GM19455 (cell line): Measurements from ENCODE around the gene MYRIP.
"Not testable (repeated sequence)": the region's sequence is repeated elsewhere in the genome, so short reads cannot be mapped to it uniquely, and the experiment has no call there.

ENCODE experiments used
- ATAC-seq: cut with Tn5 transposase; IDR thresholded peaks from one replicate; pipeline ENCODE4 v1.9.1; 2021; ENCODE audit not compliant: unreplicated experiment

MYRIP gene

DNA sequence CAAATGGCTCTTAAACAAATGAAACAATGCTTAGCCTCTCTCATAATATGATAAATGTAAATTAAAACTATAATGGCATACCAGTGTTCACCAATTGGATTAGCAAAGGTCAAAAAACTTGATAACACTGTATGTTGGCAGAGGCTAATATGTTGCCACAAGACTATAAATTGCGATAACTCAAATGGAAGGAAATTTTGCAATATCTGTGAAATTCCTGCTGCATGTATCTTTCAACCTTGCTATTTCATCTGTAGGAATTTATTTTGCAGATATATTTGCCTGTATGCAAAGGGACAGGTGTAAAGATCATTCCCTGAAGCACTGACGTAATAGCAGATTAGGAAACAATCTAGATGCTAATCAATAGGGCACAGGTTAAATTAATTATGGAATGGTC, 308.7 kb downstream of the MYRIP start:
- no peak for ATAC-seq

DNA sequence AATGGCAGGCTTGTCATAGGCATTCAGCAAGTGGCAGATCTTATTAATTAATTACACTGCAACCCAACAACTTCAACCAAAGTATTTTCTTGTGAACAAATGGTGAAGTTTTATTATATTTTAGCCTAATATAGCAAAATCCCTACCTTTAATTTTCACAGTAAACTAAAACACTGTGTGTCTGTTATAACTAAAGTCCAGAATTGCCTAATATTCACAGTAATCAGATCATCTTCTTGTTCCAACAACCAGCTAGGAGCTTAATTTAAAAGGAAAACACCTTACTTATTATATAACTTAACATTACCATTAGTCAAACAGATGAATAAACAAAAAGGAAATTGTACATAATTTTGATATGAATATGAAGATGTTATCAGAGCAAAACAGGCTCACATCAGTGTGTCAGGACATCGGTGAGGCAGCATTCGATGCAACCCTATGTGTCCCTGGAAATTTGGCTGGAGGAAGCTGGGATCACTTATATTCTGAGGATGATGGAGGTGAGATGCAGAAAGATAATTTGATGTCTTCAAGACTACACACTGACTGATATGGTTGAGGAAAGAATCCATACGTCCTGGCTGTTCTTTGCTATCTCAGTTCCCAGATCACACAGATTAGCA, 310.8 kb downstream of the MYRIP start:
- ATAC-seq, result no peak

GRCh38 chr3:40120806-40121205, 311.4 kb downstream of the MYRIP start:
- no peak for ATAC-seq

- ATAC-seq, result no peak
Measured at GRCh38 chr3:40124918-40125317, 315.5 kb downstream of the MYRIP start.

- no peak for ATAC-seq
Measured at GRCh38 chr3:40128166-40128565, 318.8 kb downstream of the MYRIP start.

DNA sequence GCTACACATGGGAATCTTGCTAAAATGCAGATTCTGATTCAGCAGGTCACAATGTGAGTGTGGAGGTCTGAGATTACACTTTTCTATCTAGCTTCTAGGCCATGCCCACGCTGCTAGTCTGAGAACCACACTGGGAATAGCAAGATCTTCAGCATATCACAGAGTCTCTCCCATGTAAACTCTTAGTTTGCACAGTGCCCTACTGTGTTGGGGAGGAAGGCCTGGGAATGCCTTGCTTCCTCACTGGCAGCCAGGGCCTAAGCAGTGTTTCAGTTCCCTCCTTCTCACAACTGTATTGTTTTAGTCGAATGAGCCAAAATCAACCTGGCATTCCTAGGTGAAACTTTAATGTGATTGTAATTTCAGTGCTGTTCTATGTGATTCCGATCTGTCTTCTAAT, 320.1 kb downstream of the MYRIP start:
- no peak for ATAC-seq

DNA sequence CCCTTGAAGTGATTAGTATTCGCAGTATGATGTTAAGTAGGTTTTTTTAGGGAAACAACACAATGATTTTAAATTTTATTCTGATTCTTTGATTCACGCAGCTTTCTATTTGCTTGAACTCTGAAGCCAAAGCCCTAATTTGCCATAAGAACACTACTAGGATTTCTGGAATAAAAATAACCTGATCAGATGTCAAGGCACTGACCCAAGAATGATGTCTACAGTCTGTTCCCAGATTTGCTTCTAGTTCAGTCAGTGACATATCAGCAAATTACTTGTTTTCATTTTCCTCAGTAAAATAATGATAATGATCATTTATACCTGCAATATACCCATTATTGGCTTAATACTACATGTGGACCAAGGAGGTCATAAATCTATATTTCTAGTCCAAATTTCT, 320.6 kb downstream of the MYRIP start:
- no peak for ATAC-seq

DNA sequence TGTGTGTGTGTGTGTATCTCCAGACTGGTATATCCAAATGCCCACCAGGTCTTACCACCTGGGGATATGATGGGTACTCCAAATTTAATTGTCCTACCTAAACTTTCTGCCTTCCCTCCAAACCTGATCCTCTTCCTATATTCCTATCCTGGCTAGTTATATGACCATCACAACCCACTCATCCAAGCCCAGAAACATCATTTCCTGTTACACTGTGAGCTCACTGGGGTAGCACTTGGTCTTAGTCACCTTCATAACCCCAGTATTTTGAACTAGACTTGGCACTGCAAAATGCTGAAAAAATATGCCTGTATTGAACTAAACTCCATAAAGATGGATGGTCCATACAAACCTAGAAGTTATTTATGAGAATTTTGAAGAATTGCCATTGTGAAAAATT, 321.3 kb downstream of the MYRIP start:
- ATAC-seq, result no peak

DNA sequence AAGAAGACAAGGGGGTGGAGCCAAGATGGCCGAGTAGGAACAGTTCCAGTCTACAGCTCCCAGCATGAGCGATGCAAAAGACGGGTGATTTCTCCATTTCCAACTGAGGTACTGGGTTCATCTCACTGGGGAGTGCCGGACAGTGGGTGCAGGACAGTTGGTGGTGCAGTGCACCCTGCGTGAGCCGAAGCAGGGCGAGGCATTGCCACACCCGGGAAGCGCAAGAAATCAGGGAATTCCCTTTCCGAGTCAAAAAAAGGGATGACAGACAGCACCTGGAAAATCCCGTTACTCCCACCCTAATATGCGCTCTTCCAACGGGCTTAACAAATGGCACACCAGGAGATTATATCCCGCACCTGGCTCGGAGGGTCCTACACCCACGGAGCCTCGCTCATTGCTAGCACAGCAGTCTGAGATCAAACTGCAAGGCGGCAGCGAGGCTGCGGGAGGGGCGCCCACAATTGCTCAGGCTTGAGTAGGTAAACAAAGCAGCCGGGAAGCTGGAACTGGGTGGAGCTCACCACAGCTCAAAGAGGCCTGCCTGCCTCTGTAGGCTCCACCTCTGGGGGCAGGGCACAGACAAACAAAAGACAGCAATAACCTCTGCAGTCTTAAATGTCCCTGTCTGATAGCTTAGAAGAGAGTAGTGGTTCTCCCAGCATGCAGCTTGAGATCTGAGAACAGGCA, 324.6 kb downstream of the MYRIP start:
- not testable (repeated sequence) for ATAC-seq

GRCh38 chr3:40137591-40138295, 328.3 kb downstream of the MYRIP start:
- no peak for ATAC-seq

DNA sequence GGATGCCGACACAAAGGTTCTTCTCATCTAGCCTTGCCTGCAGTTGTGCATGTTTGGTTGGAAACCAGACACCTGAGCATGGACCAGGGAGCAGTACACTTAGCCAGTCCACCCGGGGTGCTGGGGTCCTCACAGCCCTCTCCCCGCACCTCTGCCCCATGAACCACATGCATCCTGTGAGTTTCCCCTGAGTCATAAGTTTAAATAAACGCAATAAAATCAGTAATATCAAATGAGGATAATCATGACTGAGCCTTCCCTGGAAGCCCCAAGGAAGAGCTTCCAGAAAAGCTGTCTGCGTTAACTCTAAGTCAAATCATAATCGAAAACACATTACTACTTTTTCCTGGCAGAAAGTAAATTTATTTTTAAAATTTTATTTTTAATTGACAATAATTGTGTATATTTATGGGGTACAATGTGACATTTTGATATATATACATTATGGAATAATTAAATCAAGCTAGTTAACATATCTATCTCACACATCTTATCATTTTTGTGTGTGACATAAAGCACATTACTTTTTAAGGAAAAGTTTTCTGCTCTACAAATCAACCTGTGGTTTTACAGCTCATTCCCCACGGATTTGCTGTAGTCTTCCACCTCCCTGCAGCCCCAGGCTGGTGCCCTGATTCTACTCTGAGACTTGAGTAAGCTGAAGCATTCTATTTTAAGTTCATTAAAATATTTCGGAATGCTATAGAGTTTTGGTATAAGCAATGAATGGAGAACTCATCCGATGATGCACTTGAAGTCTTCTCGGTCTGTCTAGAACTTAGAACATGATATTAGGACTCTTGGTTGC, 334.1 kb downstream of the MYRIP start:
- no peak for ATAC-seq

DNA sequence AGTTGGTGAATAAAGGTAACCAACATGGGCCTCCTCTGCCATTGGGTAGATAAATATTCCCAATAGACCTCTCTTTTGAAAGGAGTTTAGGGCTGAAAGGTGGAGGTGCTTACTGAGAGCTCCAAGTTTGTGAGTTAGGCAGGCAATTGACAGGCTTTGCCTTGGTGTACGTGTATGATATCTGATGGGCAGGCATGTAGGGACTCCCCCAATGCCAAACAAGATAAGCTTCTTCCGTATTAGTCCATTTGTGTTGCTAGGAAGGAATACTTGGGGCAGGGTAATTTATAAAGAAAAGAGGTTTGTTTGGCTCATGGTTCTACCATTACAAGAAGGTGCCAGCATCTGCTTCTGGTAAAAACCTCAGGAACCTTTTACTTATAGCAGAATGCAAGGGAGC, 339.4 kb downstream of the MYRIP start:
- no peak for ATAC-seq

- ATAC-seq, result no peak
Measured at GRCh38 chr3:40152482-40153133, 343.2 kb downstream of the MYRIP start.

DNA sequence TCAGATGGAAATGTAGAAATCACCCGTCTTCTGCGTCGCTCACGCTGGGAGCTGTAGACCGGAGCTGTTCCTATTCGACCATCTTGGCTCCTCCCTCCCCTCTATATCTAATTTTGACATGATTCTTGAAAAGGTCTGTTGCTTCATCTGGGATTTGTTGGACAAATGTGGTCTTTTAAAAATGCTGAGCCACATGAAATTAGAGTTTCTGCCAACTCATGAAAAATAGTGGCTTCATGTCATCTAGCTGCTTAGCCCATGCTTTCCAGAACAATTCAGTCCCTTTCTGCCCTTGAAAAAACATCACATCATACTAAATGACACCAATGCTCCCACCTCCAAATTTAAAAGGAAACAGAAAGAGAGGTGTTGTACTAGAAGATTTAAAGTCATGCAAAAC, 351.5 kb downstream of the MYRIP start:
- ATAC-seq, result no peak

DNA sequence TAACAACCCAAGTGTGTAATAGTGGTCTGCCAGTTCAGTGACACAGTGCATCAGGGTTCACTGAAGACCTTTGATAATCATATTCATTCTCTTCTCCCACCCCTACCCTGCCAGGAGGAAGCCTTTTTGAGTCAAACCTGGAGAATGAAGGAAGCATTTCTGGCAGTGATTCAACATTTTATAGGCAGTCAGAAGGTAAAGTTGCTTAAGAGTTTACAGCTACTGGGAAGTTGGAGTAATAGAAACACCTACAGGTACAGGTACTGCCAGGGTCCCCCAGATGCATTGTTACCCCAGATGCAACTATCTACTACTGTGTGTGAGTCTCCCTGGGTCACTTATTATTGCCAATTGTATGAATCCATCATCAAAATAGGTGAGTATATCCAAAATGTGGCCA, 353.2 kb downstream of the MYRIP start:
- ATAC-seq, result no peak

GRCh38 chr3:40166997-40167396, 357.6 kb downstream of the MYRIP start:
- ATAC-seq, result no peak

- no peak for ATAC-seq
Measured at GRCh38 chr3:40167958-40168357, 358.5 kb downstream of the MYRIP start.

DNA sequence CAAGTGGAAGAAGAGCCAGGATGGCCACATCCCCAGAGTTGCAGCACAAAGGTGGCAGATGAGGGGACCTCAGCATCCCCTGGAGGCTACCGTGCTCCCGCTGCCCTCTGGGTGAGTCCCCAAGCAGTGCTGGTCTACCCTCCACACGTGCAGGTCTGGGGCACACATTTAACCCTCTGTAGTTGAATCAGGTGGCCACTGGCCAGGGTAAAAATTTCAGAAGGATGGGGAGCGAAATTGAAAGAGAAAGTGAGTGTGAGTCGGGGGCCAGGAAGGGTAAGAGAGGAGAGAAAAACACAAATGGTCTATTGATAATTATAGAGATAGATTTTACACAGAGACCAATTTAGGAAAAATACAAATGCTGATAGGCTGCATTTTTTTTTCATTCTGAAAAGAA, 360.6 kb downstream of the MYRIP start:
- ATAC-seq, result peak; percentile 45

DNA sequence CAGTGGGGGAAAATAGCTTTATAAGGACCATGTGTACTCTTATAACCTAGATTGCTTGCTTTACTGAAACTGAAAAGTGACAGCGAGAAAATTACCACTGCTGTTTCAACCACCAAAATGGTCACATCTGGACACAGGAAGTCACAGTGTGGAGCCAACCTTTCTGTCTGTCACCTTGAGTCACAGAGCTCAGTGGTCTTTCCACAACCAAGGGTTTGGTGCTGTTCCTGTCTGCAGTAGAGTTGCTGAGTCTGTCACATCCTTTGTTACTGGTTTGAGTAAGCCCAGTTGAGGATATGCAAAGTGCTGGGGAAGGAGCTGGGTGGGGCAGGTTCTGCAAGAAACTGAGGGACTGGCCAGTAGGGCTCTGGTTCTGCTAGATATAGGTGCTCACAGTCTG, 361.0 kb downstream of the MYRIP start:
- peak; percentile 98 for ATAC-seq

- ATAC-seq, result no peak
Measured at GRCh38 chr3:40172560-40172959, 363.2 kb downstream of the MYRIP start.

DNA sequence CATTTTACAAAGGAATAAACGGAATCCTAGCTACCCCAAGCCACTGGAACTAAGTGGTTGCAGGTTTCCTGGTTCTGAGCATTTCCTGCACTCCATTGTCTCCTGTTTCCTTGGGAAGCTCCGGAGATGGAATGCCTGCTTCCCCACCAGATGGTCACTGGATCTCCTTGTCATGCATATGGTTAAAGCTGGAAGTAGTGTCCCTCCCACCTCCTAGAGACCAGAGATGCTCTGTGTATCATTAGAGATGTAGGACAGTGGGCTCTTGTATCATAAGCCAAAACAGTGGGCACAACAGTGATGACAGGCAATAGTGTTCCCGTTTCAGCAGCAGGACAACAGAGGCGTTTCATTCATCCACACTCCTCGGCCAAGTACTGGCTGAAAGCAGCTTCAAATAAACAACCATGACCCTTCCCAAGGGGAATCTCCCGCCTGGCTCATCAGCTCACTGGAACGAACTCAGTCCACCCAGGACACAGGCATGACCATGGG, 363.9 kb downstream of the MYRIP start:
- no peak for ATAC-seq
